Breast epithelium (tissue), 4 donors: ENCODE measurements around the gene PFKFB3. TPM values are rescaled to one million over a fixed set of nuclear protein-coding genes. Genes with fewer than 3 reads are reported as not detected.

ENCODE experiments used
- DNase-seq, 2 donors: peaks; one replicate each; pipeline ENCODE4 v3.0.0-alpha.2; 2019; ENCODE audit warnings: low spot score in 2 of 2
- H3K27ac ChIP-seq, 2 donors: fragments of 200-600 bp; sonication (generic) in 1 of 2; one replicate each; pipeline ENCODE4 v1.5.1; 2016 to 2019; ENCODE audit warnings: mild to moderate bottlenecking in 1 of 2
- H3K27me3 ChIP-seq, 2 donors: fragments of 200-600 bp; sonication (generic) in 1 of 2; one replicate each; pipeline versions ENCODE4 v1.5.1 to v1.6.0; 2017 to 2019; ENCODE audit warnings: control low read depth in 1 of 2, mild to moderate bottlenecking in 1 of 2
- H3K36me3 ChIP-seq: fragments of 200-600 bp; one replicate; pipeline ENCODE4 v1.5.1; 2019
- H3K4me1 ChIP-seq, 2 donors: fragments of 200-600 bp; sonication (generic); one replicate each; pipeline ENCODE4 v1.5.1; 2016 to 2019; ENCODE audit warnings: control low read depth in 1 of 2
- H3K4me3 ChIP-seq, 3 donors: fragments of 200-600 bp; sonication (generic); 1 replicate in 2 of 3; 2 replicates in 1 of 3; pipeline ENCODE4 v1.5.1; 2016 to 2019; ENCODE audit warnings: mild to moderate bottlenecking in 3 of 3, moderate library complexity in 2 of 3
- H3K9me3 ChIP-seq, 2 donors: fragments of 200-600 bp; sonication (generic) in 1 of 2; one replicate each; pipeline ENCODE4 v1.5.1; 2016 to 2019; ENCODE audit warnings: control low read depth in 1 of 2
- CTCF ChIP-seq, 3 donors: fragments of 450-650 bp; IDR thresholded peaks; one replicate each; pipeline ENCODE4 v1.5.1; 2016 to 2017; ENCODE audit warnings: antibody characterized with exemption in 3 of 3, mild to moderate bottlenecking in 3 of 3, moderate library complexity in 3 of 3
- POLR2A ChIP-seq: fragments of 450-650 bp; IDR thresholded peaks from one replicate; pipeline ENCODE4 v1.6.1; 2016; ENCODE audit warnings: antibody characterized with exemption, mild to moderate bottlenecking, moderate library complexity
- POLR2AphosphoS5 ChIP-seq, 3 donors: sonication (generic); formaldehyde crosslinking; IDR thresholded peaks; one replicate each; pipeline ENCODE4 v1.6.1; 2017; ENCODE audit warnings: antibody characterized with exemption in 3 of 3
- intact Hi-C: fragments of 100-400 bp; cut with DNase I; formaldehyde crosslinking; loops from one replicate; pipeline ENCODE4 v1.15.1; 2023; ENCODE audit warnings: low total_unique reads
- total RNA-seq, 3 donors: library from RNA; depleted of rRNA; stranded (reverse); fragments of >200 nt; gene quantifications; one replicate each; pipeline ENCODE4 v1.1.0, GENCODE V29; 2016

The PFKFB3 gene
- total RNA-seq, 3 donors from 2014 or later = 94.8 to 240 (median 144) TPM

GRCh38 chr10:6296828-6297251 is 94.1 kb downstream of the PFKFB3 start:
- peaks cover 0 to 9% of the 10 kb centered on the region in 2 donors for H3K4me1 ChIP-seq
- no peaks in the 10 kb centered on the region for H3K36me3 ChIP-seq
- DNase-seq = no peak
- H3K27me3 ChIP-seq = no peaks in the 10 kb centered on the region
- no peaks in the 10 kb centered on the region for H3K9me3 ChIP-seq
- no peak overlapping the region for H3K4me3 ChIP-seq
- H3K27ac ChIP-seq = peak overlapping the region; percentile 66 to 74
- intact Hi-C loops = no loop called here
- no peak for TF ChIP-seq CTCF (IDR thresholded peaks at IDR 0.05)
- no peak for TF ChIP-seq POLR2AphosphoS5 (IDR thresholded peaks at IDR 0.05)
- no peak for TF ChIP-seq POLR2A

- intact Hi-C loops = no loop called here
- Histone ChIP-seq H3K4me1 (peaks cover 0 to 9% of the 10 kb centered on the region in 2 donors), H3K27me3 (no peaks in the 10 kb centered on the region)
Measured at GRCh38 chr10:6297522-6297921, 94.8 kb downstream of the PFKFB3 start.

GRCh38 chr10:6297951-6298381 is 95.2 kb downstream of the PFKFB3 start:
- TF ChIP-seq CTCF (IDR thresholded peaks at IDR 0.05) = no peak
- TF ChIP-seq POLR2AphosphoS5 (IDR thresholded peaks at IDR 0.05) = no peak

More at GRCh38 chr10:6297522-6297921, 94.8 kb downstream of the PFKFB3 start:
- Histone ChIP-seq H3K27ac (peak overlapping the region; percentile 66 to 74), H3K9me3 (no peaks in the 10 kb centered on the region), H3K36me3 (no peaks in the 10 kb centered on the region), H3K4me3 (no peak overlapping the region)
- DNase-seq = no peak
- no peak for TF ChIP-seq CTCF (IDR thresholded peaks at IDR 0.05)
- TF ChIP-seq POLR2A = no peak
- TF ChIP-seq POLR2AphosphoS5 (IDR thresholded peaks at IDR 0.05) = no peak

GRCh38 chr10:6298428-6298827 is 95.7 kb downstream of the PFKFB3 start:
- Histone ChIP-seq H3K36me3 (no peaks in the 10 kb centered on the region), H3K27me3 (no peaks in the 10 kb centered on the region), H3K4me1 (peaks cover 0 to 9% of the 10 kb centered on the region in 2 donors), H3K9me3 (no peaks in the 10 kb centered on the region), H3K27ac (peak overlapping the region in 1 of 2 donors; percentile 74), H3K4me3 (no peak overlapping the region)
- intact Hi-C loops = no loop called here
- no peak for DNase-seq
- TF ChIP-seq POLR2AphosphoS5 (IDR thresholded peaks at IDR 0.05) (no peak), POLR2A (no peak), CTCF (IDR thresholded peaks at IDR 0.05) (no peak)

More at GRCh38 chr10:6297951-6298381, 95.2 kb downstream of the PFKFB3 start:
- intact Hi-C loops = no loop called here
- Histone ChIP-seq H3K27ac (peak overlapping the region; percentile 66 to 74), H3K4me3 (no peak overlapping the region), H3K9me3 (no peaks in the 10 kb centered on the region), H3K36me3 (no peaks in the 10 kb centered on the region), H3K4me1 (peaks cover 0 to 9% of the 10 kb centered on the region in 2 donors), H3K27me3 (no peaks in the 10 kb centered on the region)
- no peak for DNase-seq

GRCh38 chr10:6299234-6299633 is 96.5 kb downstream of the PFKFB3 start:
- DNase-seq = peak in 1 of 2 donors; percentile 56
- TF ChIP-seq CTCF (IDR thresholded peaks at IDR 0.05) (no peak), POLR2A (no peak), POLR2AphosphoS5 (IDR thresholded peaks at IDR 0.05) (no peak)
- peak overlapping the region in 1 of 2 donors; percentile 74 for H3K27ac ChIP-seq
- H3K9me3 ChIP-seq = no peaks in the 10 kb centered on the region
- no peaks in the 10 kb centered on the region for H3K27me3 ChIP-seq
- H3K4me3 ChIP-seq = no peak overlapping the region
- H3K4me1 ChIP-seq = peaks cover 0 to 9% of the 10 kb centered on the region in 2 donors
- H3K36me3 ChIP-seq = no peaks in the 10 kb centered on the region
- intact Hi-C loops = no loop called here
